ENCODE data around the gene MECP2. TPM values are rescaled to one million over a fixed set of nuclear protein-coding genes. Genes with fewer than 3 reads are reported as not detected.
A peak's percentile ranks its signal among the peaks of the same experiment; 100 is the strongest.

The MECP2 gene
- polyA plus RNA-seq, 2 donors = 9.3 to 13.0 TPM

DNA sequence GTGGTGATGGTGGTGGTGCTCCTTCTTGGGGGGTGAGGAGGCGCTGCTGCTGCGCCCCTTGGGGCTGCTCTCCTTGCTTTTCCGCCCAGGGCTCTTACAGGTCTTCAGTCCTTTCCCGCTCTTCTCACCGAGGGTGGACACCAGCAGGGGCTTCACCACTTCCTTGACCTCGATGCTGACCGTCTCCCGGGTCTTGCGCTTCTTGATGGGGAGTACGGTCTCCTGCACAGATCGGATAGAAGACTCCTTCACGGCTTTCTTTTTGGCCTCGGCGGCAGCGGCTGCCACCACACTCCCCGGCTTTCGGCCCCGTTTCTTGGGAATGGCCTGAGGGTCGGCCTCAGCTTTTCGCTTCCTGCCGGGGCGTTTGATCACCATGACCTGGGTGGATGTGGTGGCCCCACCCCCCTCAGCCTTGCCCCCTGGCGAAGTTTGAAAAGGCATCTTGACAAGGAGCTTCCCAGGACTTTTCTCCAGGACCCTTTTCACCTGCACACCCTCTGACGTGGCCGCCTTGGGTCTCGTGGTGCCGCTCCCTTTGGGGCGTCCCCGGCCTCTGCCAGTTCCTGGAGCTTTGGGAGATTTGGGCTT, 66.7 kb downstream of the MECP2 start:
- Histone ChIP-seq H3K36me3 (ENCODE audit: control insufficient read depth in 2 of 2, insufficient read depth in 2 of 2, low read length in 1 of 2) (peaks cover 0 to 21% of the 10 kb centered on the region in 2 donors), H3K4me3 (ENCODE audit: low read depth in 1 of 2, low read length in 2 of 2) (no peak overlapping the region), H3K27me3 (ENCODE audit: control insufficient read depth in 1 of 2, insufficient read depth in 2 of 2, low read length in 2 of 2) (peaks cover 0 to 13% of the 10 kb centered on the region in 2 donors)

DNA sequence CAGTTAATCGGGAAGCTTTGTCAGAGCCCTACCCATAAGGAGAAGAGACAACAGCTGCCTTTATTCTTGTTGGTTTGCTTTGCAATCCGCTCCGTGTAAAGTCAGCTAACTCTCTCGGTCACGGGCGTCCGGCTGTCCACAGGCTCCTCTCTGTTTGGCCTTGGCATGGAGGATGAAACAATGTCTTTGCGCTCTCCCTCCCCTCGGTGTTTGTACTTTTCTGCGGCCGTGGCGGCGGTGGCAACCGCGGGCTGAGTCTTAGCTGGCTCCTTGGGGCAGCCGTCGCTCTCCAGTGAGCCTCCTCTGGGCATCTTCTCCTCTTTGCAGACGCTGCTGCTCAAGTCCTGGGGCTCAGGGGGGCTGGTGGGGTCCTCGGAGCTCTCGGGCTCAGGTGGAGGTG, 67.3 kb downstream of the MECP2 start:
- Histone ChIP-seq H3K4me1 (ENCODE audit: control insufficient read depth in 2 of 2, insufficient read depth in 2 of 2, low read length in 1 of 2) (no peaks in the 10 kb centered on the region), H3K9me3 (ENCODE audit: control insufficient read depth in 2 of 2, insufficient read depth in 1 of 2, low read depth in 1 of 2, low read length in 1 of 2) (no peaks in the 10 kb centered on the region), H3K4me3 (ENCODE audit: low read depth in 1 of 2, low read length in 2 of 2) (no peak overlapping the region), H3K27me3 (ENCODE audit: control insufficient read depth in 1 of 2, insufficient read depth in 2 of 2, low read length in 2 of 2) (peaks cover 0 to 13% of the 10 kb centered on the region in 2 donors), H3K27ac (ENCODE audit: low read depth in 2 of 2, low read length in 1 of 2) (no peak overlapping the region), H3K36me3 (ENCODE audit: control insufficient read depth in 2 of 2, insufficient read depth in 2 of 2, low read length in 1 of 2) (peaks cover 0 to 21% of the 10 kb centered on the region in 2 donors)
- 84 to 87% methylated on average over 20 of the region's 20 CpGs for WGBS, 2 donors

More for the DNA sequence above, 66.7 kb downstream of the MECP2 start:
- no peaks in the 10 kb centered on the region for H3K4me1 ChIP-seq (ENCODE audit: control insufficient read depth in 2 of 2, insufficient read depth in 2 of 2, low read length in 1 of 2)
- no peaks in the 10 kb centered on the region for H3K9me3 ChIP-seq (ENCODE audit: control insufficient read depth in 2 of 2, insufficient read depth in 1 of 2, low read depth in 1 of 2, low read length in 1 of 2)
- WGBS, 2 donors = 90 to 93% methylated on average over 28 to 29 of the region's 29 CpGs
- no peak overlapping the region for H3K27ac ChIP-seq (ENCODE audit: low read depth in 2 of 2, low read length in 1 of 2)

DNA sequence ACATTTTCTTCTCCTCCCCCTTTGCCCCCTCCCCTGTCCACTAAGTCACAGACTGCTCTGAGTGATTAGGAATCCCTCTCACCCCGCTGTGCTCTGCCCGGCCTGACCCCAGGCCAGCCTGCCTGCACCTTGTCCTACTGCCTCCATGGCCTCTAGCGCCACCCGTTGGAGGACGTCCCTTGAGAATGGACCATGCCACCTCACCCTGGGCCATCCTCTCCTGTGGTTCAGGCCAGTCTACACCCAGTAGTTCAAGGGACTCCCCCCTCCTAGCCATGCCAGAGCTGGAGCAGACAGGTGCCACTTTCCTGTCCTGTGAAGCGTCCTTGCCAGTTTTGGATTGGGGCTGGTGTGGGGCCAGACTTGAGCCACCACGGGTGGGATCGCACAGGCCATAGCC, 68.1 kb downstream of the MECP2 start:
- Histone ChIP-seq H3K36me3 (ENCODE audit: control insufficient read depth in 2 of 2, insufficient read depth in 2 of 2, low read length in 1 of 2) (peaks cover 0 to 21% of the 10 kb centered on the region in 2 donors), H3K9me3 (ENCODE audit: control insufficient read depth in 2 of 2, insufficient read depth in 1 of 2, low read depth in 1 of 2, low read length in 1 of 2) (no peaks in the 10 kb centered on the region), H3K4me1 (ENCODE audit: control insufficient read depth in 2 of 2, insufficient read depth in 2 of 2, low read length in 1 of 2) (no peaks in the 10 kb centered on the region), H3K27ac (ENCODE audit: low read depth in 2 of 2, low read length in 1 of 2) (no peak overlapping the region), H3K27me3 (ENCODE audit: control insufficient read depth in 1 of 2, insufficient read depth in 2 of 2, low read length in 2 of 2) (peaks cover 0 to 13% of the 10 kb centered on the region in 2 donors), H3K4me3 (ENCODE audit: low read depth in 1 of 2, low read length in 2 of 2) (no peak overlapping the region)
- WGBS, 2 donors = 75 to 82% methylated on average over 8 of the region's 8 CpGs

DNA sequence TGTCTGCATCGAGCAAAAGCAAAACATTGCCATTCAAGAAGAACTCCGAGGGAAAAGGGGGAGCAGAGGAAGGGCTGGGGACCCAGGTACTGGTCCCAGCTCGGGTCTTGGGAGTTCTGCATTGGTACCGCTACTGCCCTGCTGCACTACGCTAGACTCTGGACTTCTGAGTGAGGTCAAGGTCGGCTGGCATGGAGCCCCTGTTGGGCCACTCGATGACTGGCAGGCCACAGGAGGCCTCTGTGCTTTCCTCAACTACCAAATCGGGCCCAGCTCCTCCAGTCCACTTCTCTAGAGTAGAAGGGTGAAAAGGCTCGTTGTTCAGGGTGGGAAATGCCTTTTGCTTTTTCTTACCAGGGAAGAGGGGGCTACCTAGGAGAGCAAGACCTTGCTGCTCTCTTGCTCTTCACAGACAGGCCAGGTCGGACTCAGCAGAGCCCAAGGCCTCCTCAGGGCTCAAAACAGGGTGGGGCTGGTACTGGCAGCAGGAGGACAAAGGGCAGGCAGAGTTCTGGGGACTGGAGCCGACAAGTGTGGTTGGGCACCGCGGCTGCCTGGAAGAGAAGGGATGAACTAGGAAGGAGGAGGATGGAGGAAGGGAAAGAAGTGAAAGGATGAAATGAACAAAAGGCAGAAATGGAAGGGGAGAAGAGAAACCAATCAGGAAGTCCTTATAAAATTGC, 68.9 kb downstream of the MECP2 start:
- H3K36me3 ChIP-seq (ENCODE audit: control insufficient read depth in 2 of 2, insufficient read depth in 2 of 2, low read length in 1 of 2) = peaks cover 0 to 21% of the 10 kb centered on the region in 2 donors
- H3K27ac ChIP-seq (ENCODE audit: low read depth in 2 of 2, low read length in 1 of 2) = peak overlapping the region in 1 of 2 donors; percentile 36
- no peaks in the 10 kb centered on the region for H3K9me3 ChIP-seq (ENCODE audit: control insufficient read depth in 2 of 2, insufficient read depth in 1 of 2, low read depth in 1 of 2, low read length in 1 of 2)
- WGBS, 2 donors = 57 to 71% methylated on average over 13 of the region's 13 CpGs
- no peaks in the 10 kb centered on the region for H3K4me1 ChIP-seq (ENCODE audit: control insufficient read depth in 2 of 2, insufficient read depth in 2 of 2, low read length in 1 of 2)
- peaks cover 0 to 13% of the 10 kb centered on the region in 2 donors for H3K27me3 ChIP-seq (ENCODE audit: control insufficient read depth in 1 of 2, insufficient read depth in 2 of 2, low read length in 2 of 2)
- H3K4me3 ChIP-seq (ENCODE audit: low read depth in 1 of 2, low read length in 2 of 2) = no peak overlapping the region

DNA sequence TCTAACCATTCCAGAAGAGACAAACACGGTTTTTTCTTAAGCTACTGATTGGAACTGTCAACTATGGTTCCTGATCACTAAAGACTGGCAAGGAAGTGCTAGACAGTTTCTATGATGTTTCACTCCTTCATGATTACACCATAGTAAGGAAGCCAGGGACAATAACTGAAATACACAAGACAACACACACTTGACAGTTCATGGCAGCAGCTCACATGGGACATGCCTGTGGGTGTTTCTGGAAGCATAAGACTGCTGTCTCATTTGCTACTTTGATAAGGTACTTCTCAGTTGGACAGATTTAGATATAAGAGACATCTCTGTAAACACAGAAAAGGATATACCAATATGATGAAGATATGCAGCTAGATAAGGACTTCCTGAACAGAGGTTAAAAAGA, 69.5 kb downstream of the MECP2 start:
- Histone ChIP-seq H3K4me3 (ENCODE audit: low read depth in 1 of 2, low read length in 2 of 2) (no peak overlapping the region), H3K27me3 (ENCODE audit: control insufficient read depth in 1 of 2, insufficient read depth in 2 of 2, low read length in 2 of 2) (peaks cover 0 to 8% of the 10 kb centered on the region in 2 donors), H3K27ac (ENCODE audit: low read depth in 2 of 2, low read length in 1 of 2) (no peak overlapping the region), H3K9me3 (ENCODE audit: control insufficient read depth in 2 of 2, insufficient read depth in 1 of 2, low read depth in 1 of 2, low read length in 1 of 2) (no peaks in the 10 kb centered on the region), H3K36me3 (ENCODE audit: control insufficient read depth in 2 of 2, insufficient read depth in 2 of 2, low read length in 1 of 2) (peaks cover 0 to 21% of the 10 kb centered on the region in 2 donors), H3K4me1 (ENCODE audit: control insufficient read depth in 2 of 2, insufficient read depth in 2 of 2, low read length in 1 of 2) (no peaks in the 10 kb centered on the region)
- 56 to 83% methylated on average over 1 of the region's 1 CpG for WGBS, 2 donors

DNA sequence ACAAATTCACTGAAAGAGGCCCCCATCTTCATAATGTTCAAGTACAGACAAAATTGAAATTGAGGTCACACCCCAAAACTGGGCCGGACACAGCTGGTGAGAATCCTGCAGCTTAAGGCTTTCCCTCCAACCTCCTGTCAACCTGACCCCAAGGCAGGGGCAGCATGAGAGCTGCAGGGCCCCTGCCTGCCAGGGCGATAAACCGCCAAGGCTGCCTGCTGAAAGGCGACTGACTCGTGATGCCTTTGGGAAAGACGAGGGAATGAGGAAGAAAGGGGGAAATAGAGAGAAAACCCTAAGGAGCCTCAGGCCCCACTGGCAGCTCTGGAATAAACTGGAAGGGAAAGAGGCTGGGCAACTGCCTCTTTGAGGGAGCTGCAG, 70.5 kb downstream of the MECP2 start:
- Histone ChIP-seq H3K27me3 (ENCODE audit: control insufficient read depth in 1 of 2, insufficient read depth in 2 of 2, low read length in 2 of 2) (peaks cover 0 to 3% of the 10 kb centered on the region in 2 donors), H3K36me3 (ENCODE audit: control insufficient read depth in 2 of 2, insufficient read depth in 2 of 2, low read length in 1 of 2) (peaks cover 0 to 18% of the 10 kb centered on the region in 2 donors), H3K4me1 (ENCODE audit: control insufficient read depth in 2 of 2, insufficient read depth in 2 of 2, low read length in 1 of 2) (no peaks in the 10 kb centered on the region), H3K4me3 (ENCODE audit: low read depth in 1 of 2, low read length in 2 of 2) (no peak overlapping the region), H3K27ac (ENCODE audit: low read depth in 2 of 2, low read length in 1 of 2) (no peak overlapping the region), H3K9me3 (ENCODE audit: control insufficient read depth in 2 of 2, insufficient read depth in 1 of 2, low read depth in 1 of 2, low read length in 1 of 2) (no peaks in the 10 kb centered on the region)
- 74 to 78% methylated on average over 6 of the region's 6 CpGs for WGBS, 2 donors

DNA sequence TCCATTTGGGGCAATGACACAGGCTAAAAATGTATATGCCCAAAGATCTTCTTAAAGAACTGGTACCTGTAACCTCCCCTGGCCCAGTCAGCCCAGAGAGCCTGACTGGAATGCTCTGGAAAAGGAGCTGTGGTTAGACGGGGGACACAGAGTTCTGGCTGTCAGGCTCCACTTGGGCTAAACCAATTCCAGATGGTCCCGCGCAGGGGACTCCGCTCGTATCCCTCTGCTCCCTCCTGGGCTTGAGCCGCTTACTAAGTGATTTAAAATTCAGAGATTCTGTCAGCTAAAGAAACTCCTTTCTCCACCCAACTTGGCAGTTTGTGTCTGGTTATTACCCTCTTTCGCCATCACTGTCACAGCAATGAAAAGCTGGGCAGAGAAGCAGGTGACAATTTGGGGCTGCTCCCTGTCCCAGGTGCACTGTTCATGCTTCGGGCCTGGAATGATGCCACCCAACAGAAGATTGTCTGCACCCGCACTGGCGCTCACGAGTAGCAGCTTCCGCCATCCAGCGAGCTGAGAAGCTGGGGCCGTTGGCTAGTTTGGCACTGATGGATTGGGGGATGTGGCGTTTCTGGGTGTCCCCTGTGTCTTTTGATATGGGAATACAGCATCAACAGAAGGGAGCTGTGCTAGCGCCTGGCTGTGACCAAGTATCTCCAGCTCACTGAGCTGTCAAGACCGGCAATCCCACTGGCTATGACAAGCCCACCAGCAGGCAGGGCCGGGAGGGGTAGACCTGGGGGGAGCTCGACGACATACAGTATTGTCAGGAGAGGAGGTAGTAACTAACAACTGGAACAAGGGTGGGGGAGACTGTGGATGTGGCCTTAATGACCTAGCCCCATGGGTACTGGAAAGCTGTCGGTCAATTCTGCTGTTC, 71.1 kb downstream of the MECP2 start:
- 84 to 85% methylated on average over 21 of the region's 21 CpGs for WGBS, 2 donors
- no peaks in the 10 kb centered on the region for H3K9me3 ChIP-seq (ENCODE audit: control insufficient read depth in 2 of 2, insufficient read depth in 1 of 2, low read depth in 1 of 2, low read length in 1 of 2)
- H3K27ac ChIP-seq (ENCODE audit: low read depth in 2 of 2, low read length in 1 of 2) = peak overlapping the region; percentile 23 to 54
- no peaks in the 10 kb centered on the region for H3K27me3 ChIP-seq (ENCODE audit: control insufficient read depth in 1 of 2, insufficient read depth in 2 of 2, low read length in 2 of 2)
- no peaks in the 10 kb centered on the region for H3K4me1 ChIP-seq (ENCODE audit: control insufficient read depth in 2 of 2, insufficient read depth in 2 of 2, low read length in 1 of 2)
- no peak overlapping the region for H3K4me3 ChIP-seq (ENCODE audit: low read depth in 1 of 2, low read length in 2 of 2)
- H3K36me3 ChIP-seq (ENCODE audit: control insufficient read depth in 2 of 2, insufficient read depth in 2 of 2, low read length in 1 of 2) = peaks cover 0 to 13% of the 10 kb centered on the region in 2 donors

DNA sequence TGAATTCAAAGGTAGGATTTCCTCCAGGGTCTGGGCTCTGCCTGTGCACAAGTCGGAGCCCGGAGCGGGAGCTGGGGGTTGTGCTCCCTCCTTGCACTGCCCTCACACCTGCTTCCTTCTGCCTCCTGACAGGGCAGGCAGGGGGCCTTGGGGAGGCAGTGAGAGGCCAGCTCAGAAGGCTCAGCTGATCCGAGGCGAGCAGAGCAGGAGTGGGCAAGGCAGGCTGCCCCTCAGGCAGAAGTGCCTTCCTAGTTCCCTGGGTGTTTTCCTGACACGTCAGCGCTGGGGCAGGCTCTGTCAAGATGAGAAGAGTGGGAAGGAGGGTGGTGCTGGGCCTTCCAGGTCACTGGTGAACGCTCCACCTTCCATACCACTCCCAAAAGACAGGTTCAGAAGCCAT, 72.3 kb downstream of the MECP2 start:
- no peaks in the 10 kb centered on the region for H3K27me3 ChIP-seq (ENCODE audit: control insufficient read depth in 1 of 2, insufficient read depth in 2 of 2, low read length in 2 of 2)
- peak overlapping the region; percentile 70 to 79 for H3K27ac ChIP-seq (ENCODE audit: low read depth in 2 of 2, low read length in 1 of 2)
- H3K36me3 ChIP-seq (ENCODE audit: control insufficient read depth in 2 of 2, insufficient read depth in 2 of 2, low read length in 1 of 2) = peaks cover 0 to 6% of the 10 kb centered on the region in 2 donors
- H3K4me3 ChIP-seq (ENCODE audit: low read depth in 1 of 2, low read length in 2 of 2) = no peak overlapping the region
- peaks cover 0 to 10% of the 10 kb centered on the region in 2 donors for H3K4me1 ChIP-seq (ENCODE audit: control insufficient read depth in 2 of 2, insufficient read depth in 2 of 2, low read length in 1 of 2)
- 35 to 77% methylated on average over 8 of the region's 8 CpGs for WGBS, 2 donors
- H3K9me3 ChIP-seq (ENCODE audit: control insufficient read depth in 2 of 2, insufficient read depth in 1 of 2, low read depth in 1 of 2, low read length in 1 of 2) = no peaks in the 10 kb centered on the region

DNA sequence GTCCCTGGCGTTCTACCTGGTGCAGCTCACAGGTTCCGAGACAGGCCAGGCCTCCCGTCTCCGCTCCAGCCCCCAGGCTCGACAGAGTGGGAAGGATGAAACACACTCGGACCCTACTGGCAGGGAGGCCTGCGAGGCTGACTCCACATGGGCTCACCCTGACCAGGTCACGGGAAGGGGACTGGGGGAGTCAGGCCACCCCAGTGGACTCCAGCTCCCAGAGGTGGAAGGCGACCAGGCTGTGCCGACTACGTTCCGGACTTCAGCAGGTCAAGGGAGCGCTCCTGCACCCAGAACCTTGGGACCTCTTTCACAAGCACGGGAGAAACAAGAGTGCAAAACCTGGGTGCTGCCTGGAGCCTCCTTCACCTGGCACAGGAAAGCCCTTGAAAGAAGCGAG, 73.2 kb downstream of the MECP2 start:
- no peak overlapping the region for H3K27ac ChIP-seq (ENCODE audit: low read depth in 2 of 2, low read length in 1 of 2)
- peaks cover 0 to 10% of the 10 kb centered on the region in 2 donors for H3K4me1 ChIP-seq (ENCODE audit: control insufficient read depth in 2 of 2, insufficient read depth in 2 of 2, low read length in 1 of 2)
- no peaks in the 10 kb centered on the region for H3K27me3 ChIP-seq (ENCODE audit: control insufficient read depth in 1 of 2, insufficient read depth in 2 of 2, low read length in 2 of 2)
- peaks cover 0 to 6% of the 10 kb centered on the region in 2 donors for H3K36me3 ChIP-seq (ENCODE audit: control insufficient read depth in 2 of 2, insufficient read depth in 2 of 2, low read length in 1 of 2)
- H3K4me3 ChIP-seq (ENCODE audit: low read depth in 1 of 2, low read length in 2 of 2) = no peak overlapping the region
- H3K9me3 ChIP-seq (ENCODE audit: control insufficient read depth in 2 of 2, insufficient read depth in 1 of 2, low read depth in 1 of 2, low read length in 1 of 2) = no peaks in the 10 kb centered on the region
- 86 to 92% methylated on average over 15 of the region's 15 CpGs for WGBS, 2 donors

Measured in esophagus (tissue), 2 donors.